ENCODE results near the gene GFOD1. TPM values are rescaled to one million over a fixed set of nuclear protein-coding genes. Genes with fewer than 3 reads are reported as not detected.

Gene GFOD1
- total RNA-seq, 1 experiment from 2014 or later, result 6.1 TPM

DNA sequence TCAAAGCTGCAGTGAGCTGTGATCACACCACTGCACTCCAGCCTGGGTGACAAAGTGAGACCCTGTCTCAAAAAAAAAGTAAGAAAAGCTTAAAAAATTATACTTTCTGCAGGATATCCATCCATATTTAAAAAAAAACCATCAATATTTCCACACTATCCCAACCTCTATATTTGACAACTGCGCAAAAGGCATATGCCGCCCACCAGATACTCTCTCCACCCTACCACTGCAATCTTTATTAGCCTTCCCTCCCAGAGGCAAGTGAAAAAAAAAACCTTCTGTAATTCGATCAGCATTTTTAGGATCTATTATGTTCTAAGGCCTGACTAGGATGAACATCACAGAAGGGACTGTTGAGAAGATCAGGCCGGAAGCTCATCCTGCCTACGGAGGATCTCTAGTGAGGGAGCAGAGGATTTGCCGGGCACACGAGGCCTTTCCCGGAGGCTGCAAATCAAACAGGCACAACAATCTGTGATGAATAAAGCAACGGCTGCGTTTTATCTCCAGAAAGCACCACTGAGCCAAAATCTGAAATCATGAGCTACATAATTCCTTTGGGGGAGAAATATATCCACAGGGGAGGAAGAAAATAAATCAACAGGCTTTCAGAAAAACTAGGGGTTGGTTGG lies 65.9 kb downstream of the GFOD1 start:
- H3K4me1 Mint-ChIP-seq, result peaks cover 55 to 73% of the 10 kb centered on the region in 2 experiments
- peak overlapping the region; percentile 55 for H3K9ac ChIP-seq (ENCODE audit: extremely low read depth, insufficient read length, low read length)
- peak overlapping the region; percentile 74 for H2BK5ac ChIP-seq (ENCODE audit: insufficient read length, low read length)
- peak overlapping the region; percentile 6 to 58; a peak in 4 of 5 replicates for H3K4me3 Mint-ChIP-seq
- H4K91ac ChIP-seq (ENCODE audit: insufficient read length, low read depth, low read length), result peak overlapping the region; percentile 25
- peak; percentile 29 for DNase-seq
- H3K23ac ChIP-seq (ENCODE audit: insufficient read length, low read depth, low read length), result no peak overlapping the region
- no peaks in the 10 kb centered on the region for H3K79me1 ChIP-seq (ENCODE audit: insufficient read depth, low read depth, low read length, poor library complexity, severe bottlenecking)
- H4K5ac ChIP-seq (ENCODE audit: insufficient read length, low read depth, low read length), result peak overlapping the region; percentile 36
- H3K4ac ChIP-seq (ENCODE audit: low read depth, low read length), result peak overlapping the region; percentile 49; the same call in 1 of the 2 replicates
- H3K4me1 ChIP-seq (ENCODE audit: insufficient read depth, low read length), result peaks cover 28% of the 10 kb centered on the region; the same call in 1 of the 2 replicates
- peak overlapping the region; percentile 98 for H3K27ac ChIP-seq (ENCODE audit: insufficient read length, low read depth, low read length)
- no peaks in the 10 kb centered on the region for H3K9me3 ChIP-seq (ENCODE audit: control insufficient read depth, low read depth, low read length)
- H3T11ph ChIP-seq (ENCODE audit: low read length), result no peak overlapping the region
- WGBS (ENCODE audit: extremely low coverage, insufficient read length, low lambda C conversion rate), result no CpG with 5 or more reads among the region's 10 CpGs
- no peaks in the 10 kb centered on the region; the same call in 1 of the 2 replicates for H3K79me2 ChIP-seq (ENCODE audit: insufficient read depth, low read length)
- no peaks in the 10 kb centered on the region for H3K27me3 Mint-ChIP-seq (ENCODE audit: low read depth)
- peak overlapping the region; percentile 94 for H2BK12ac ChIP-seq (ENCODE audit: insufficient read length, low read depth, low read length)
- no peak overlapping the region for H2BK20ac ChIP-seq (ENCODE audit: low read depth, low read length, poor library complexity, severe bottlenecking)
- H4K8ac ChIP-seq (replicated peaks; ENCODE audit: insufficient read length, low read depth, low read length), result no peak overlapping the region
- H3K56ac ChIP-seq (ENCODE audit: insufficient read length, low read depth, low read length), result no peak overlapping the region
- H3K27ac Mint-ChIP-seq, result peak overlapping the region; percentile 94 to 99 (median 98)
- H3K23me2 ChIP-seq (ENCODE audit: insufficient read length, low read depth, low read length, poor library complexity, severe bottlenecking), result no peaks in the 10 kb centered on the region
- H4K20me1 ChIP-seq (ENCODE audit: control insufficient read depth, insufficient read depth, insufficient read length), result no peaks in the 10 kb centered on the region
- peak overlapping the region; percentile 66 for H3K18ac ChIP-seq (ENCODE audit: insufficient read length, low read depth, low read length)
- TF ChIP-seq, protein P1, sequence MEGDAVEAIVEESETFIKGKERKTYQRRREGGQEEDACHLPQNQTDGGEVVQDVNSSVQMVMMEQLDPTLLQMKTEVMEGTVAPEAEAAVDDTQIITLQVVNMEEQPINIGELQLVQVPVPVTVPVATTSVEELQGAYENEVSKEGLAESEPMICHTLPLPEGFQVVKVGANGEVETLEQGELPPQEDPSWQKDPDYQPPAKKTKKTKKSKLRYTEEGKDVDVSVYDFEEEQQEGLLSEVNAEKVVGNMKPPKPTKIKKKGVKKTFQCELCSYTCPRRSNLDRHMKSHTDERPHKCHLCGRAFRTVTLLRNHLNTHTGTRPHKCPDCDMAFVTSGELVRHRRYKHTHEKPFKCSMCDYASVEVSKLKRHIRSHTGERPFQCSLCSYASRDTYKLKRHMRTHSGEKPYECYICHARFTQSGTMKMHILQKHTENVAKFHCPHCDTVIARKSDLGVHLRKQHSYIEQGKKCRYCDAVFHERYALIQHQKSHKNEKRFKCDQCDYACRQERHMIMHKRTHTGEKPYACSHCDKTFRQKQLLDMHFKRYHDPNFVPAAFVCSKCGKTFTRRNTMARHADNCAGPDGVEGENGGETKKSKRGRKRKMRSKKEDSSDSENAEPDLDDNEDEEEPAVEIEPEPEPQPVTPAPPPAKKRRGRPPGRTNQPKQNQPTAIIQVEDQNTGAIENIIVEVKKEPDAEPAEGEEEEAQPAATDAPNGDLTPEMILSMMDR (conservative IDR thresholded peaks at IDR 0.05), result no peak
- H2BK15ac ChIP-seq (ENCODE audit: low read depth, low read length), result no peak overlapping the region
- H3K14ac ChIP-seq (ENCODE audit: insufficient read depth, low read length), result peak overlapping the region; percentile 57; the same call in 1 of the 2 replicates
- peak overlapping the region; percentile 55 for H3K4me2 ChIP-seq (ENCODE audit: insufficient read depth, insufficient read length, low read length)
- peaks cover 0 to 1% (median 0%) of the 10 kb centered on the region in 3 experiments; a peak in 3 of 7 replicates for H3K36me3 Mint-ChIP-seq (ENCODE audit: insufficient read depth in 1 of 3, low read depth in 3 of 3)
- peak overlapping the region; percentile 56 for H2AK5ac ChIP-seq (ENCODE audit: insufficient read length, low read length)
- no peaks in the 10 kb centered on the region for H3K27me3 ChIP-seq (ENCODE audit: insufficient read depth, low read length)
- no peak overlapping the region for H2AFZ ChIP-seq (ENCODE audit: low read length)
- no peaks in the 10 kb centered on the region for H3K9me3 Mint-ChIP-seq
- peak overlapping the region; percentile 71 for H2BK120ac ChIP-seq (ENCODE audit: low read depth, low read length, poor library complexity, severe bottlenecking)
